GM12878 (cell line): ENCODE results near the gene STARD3.

Experiments used
- ATF2 ChIP-seq: IDR thresholded peaks from 2 replicates; pipeline ENCODE4 v1.6.1; 2012; ENCODE audit warnings: low read length, inconsistent platforms
- BHLHE40 ChIP-seq, 2 experiments: fragments of 450-650 bp in 1 of 2; IDR thresholded peaks; 2 replicates each; pipeline ENCODE4 v1.6.1; 2011 to 2017; ENCODE audit warnings: low read depth in 2 of 2, borderline replicate concordance in 1 of 2, improper control_type of control experiment in 1 of 2, low read length in 1 of 2, mild to moderate bottlenecking in 1 of 2
- KDM1A ChIP-seq: fragments of 200-600 bp; sonication (generic); IDR thresholded peaks from 2 replicates; pipeline ENCODE4 v1.6.1; 2016; ENCODE audit warnings: borderline replicate concordance
- NFIC ChIP-seq: IDR thresholded peaks from 2 replicates; pipeline ENCODE4 v1.6.1; 2012; ENCODE audit warnings: low read depth, mild to moderate bottlenecking, inconsistent platforms, low read length, moderate library complexity
- POLR2AphosphoS2 ChIP-seq: IDR thresholded peaks from 2 replicates; pipeline ENCODE4 v1.6.1; 2011; ENCODE audit warnings: low read depth, mild to moderate bottlenecking, low read length, improper control_type of control experiment, moderate library complexity
- TF ChIP-seq, protein P1 (sequence below), 3 experiments: IDR thresholded peaks in 2 of 3; conservative IDR thresholded peaks in 1 of 3; 2 replicates each; pipeline ENCODE4 v1.5.1; 2011; ENCODE audit warnings: low read depth in 3 of 3, low read length in 3 of 3, mild to moderate bottlenecking in 3 of 3, control low read depth in 2 of 3, moderate library complexity in 2 of 3, inconsistent platforms in 1 of 3, mixed read lengths in 1 of 3; ENCODE audit not compliant: control insufficient read depth in 2 of 3, insufficient read depth in 1 of 3; ENCODE audit errors: extremely low read depth in 1 of 3

DNA sequence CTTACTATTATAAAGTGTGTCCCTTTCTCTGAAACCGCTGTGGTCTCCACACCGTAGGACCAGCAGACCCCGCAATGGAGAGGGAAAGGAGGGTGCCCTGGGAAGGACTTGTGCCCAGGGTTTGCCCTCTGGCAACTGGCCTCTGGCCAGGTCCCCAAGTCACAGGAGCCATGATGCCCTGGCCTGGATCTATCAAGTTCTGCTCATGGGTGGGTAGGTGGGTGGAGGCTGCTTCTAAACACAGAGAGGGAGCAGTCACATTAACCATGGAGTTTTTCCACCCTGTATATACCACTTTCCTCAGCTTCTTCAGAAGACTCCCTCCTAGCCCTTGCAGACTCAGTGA, 19.9 kb upstream of the STARD3 start:
- TF ChIP-seq KDM1A (no peak), ATF2 (no peak), BHLHE40 (IDR thresholded peaks at IDR 0.05; ENCODE audit: borderline replicate concordance in 1 of 2, low read depth in 2 of 2, low read length in 1 of 2) (no peak), NFIC (no peak), POLR2AphosphoS2 (no peak)
- TF ChIP-seq, protein P1, sequence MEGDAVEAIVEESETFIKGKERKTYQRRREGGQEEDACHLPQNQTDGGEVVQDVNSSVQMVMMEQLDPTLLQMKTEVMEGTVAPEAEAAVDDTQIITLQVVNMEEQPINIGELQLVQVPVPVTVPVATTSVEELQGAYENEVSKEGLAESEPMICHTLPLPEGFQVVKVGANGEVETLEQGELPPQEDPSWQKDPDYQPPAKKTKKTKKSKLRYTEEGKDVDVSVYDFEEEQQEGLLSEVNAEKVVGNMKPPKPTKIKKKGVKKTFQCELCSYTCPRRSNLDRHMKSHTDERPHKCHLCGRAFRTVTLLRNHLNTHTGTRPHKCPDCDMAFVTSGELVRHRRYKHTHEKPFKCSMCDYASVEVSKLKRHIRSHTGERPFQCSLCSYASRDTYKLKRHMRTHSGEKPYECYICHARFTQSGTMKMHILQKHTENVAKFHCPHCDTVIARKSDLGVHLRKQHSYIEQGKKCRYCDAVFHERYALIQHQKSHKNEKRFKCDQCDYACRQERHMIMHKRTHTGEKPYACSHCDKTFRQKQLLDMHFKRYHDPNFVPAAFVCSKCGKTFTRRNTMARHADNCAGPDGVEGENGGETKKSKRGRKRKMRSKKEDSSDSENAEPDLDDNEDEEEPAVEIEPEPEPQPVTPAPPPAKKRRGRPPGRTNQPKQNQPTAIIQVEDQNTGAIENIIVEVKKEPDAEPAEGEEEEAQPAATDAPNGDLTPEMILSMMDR (IDR thresholded peaks at IDR 0.05 in 2 of 3, conservative IDR thresholded peaks at IDR 0.05 in 1 of 3; ENCODE audit: control insufficient read depth in 2 of 3, extremely low read depth in 1 of 3, insufficient read depth in 1 of 3, low read depth in 3 of 3, low read length in 3 of 3): no peak
